ENCODE results near the gene WIPI1.

Gene WIPI1

DNA sequence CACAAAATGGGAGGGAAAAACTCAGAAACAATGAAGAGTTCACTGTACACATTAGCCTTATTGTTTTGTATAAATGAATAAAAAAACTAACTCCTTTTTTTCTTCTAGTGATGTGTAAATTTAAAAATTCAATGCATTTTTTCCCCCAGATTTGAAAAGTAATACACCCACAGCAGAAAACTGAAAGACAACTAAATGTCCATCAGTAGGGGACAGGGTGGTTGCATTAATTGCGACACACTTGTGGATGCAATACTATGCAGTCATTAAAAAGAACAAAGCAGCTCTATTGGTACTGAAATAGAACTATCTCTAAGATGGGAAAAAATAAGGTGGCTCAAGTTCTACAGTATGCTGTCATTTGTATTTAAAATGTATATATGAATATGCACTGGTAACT lies 13.7 kb upstream of the WIPI1 start:
- H3K4me3 ChIP-seq (ENCODE audit: low read depth, low read length): no peak overlapping the region
- DNase-seq (ENCODE audit: low read depth, low spot score): no peak
- in situ Hi-C loops (cut with HindIII; ENCODE audit: low sequenced_read_pairs): no loop called here
- TF ChIP-seq, protein P1, sequence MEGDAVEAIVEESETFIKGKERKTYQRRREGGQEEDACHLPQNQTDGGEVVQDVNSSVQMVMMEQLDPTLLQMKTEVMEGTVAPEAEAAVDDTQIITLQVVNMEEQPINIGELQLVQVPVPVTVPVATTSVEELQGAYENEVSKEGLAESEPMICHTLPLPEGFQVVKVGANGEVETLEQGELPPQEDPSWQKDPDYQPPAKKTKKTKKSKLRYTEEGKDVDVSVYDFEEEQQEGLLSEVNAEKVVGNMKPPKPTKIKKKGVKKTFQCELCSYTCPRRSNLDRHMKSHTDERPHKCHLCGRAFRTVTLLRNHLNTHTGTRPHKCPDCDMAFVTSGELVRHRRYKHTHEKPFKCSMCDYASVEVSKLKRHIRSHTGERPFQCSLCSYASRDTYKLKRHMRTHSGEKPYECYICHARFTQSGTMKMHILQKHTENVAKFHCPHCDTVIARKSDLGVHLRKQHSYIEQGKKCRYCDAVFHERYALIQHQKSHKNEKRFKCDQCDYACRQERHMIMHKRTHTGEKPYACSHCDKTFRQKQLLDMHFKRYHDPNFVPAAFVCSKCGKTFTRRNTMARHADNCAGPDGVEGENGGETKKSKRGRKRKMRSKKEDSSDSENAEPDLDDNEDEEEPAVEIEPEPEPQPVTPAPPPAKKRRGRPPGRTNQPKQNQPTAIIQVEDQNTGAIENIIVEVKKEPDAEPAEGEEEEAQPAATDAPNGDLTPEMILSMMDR (IDR thresholded peaks at IDR 0.05; ENCODE audit: low read depth, low read length): no peak

DNA sequence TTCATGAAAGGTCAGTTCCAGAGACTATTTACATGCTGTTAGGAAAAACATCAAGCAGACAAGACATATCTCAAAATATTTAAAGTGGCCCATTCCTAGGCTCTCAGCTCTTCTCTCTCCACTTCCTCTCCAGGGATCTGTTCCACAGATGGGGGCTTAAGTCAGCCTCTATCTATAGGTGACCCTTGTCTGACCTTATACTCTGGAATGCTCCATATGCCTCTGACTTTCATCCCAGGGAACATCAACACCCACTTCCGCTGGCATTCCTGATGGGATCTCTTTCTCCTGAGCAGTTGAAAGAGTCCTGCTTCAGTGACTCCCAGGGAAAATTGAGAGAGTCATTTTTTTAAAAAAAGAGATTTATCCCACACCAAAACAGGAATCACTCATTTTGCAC lies 11.5 kb upstream of the WIPI1 start:
- TF ChIP-seq, protein P1 (IDR thresholded peaks at IDR 0.05; ENCODE audit: low read depth, low read length): no peak
- peak; percentile 3 for DNase-seq (ENCODE audit: low read depth, low spot score)
- in situ Hi-C loops (cut with HindIII; ENCODE audit: low sequenced_read_pairs): no loop called here
- H3K4me3 ChIP-seq (ENCODE audit: low read depth, low read length): no peak overlapping the region

DNA sequence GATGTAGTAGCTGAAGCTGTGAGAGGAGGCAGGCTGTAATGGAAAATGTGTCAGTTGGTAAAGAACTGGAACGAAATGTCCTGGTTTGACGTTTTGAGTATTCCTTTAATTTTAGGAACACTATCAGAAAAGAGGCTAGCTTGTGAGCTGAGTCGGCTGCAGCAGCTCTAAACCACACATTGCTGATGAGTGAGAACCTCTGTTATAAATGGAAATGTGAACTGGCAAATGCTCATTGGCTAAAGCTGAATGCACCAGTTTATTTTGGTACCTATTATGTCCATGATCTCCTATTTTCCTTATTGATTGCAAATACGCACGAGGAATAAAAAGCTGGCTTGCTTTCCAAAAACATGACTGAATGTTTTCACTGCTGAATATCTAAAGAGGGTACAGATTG lies 11.0 kb upstream of the WIPI1 start:
- in situ Hi-C loops (cut with HindIII; ENCODE audit: low sequenced_read_pairs): no loop called here
- DNase-seq (ENCODE audit: low read depth, low spot score): peak; percentile 26
- no peak overlapping the region for H3K4me3 ChIP-seq (ENCODE audit: low read depth, low read length)
- TF ChIP-seq, protein P1 (IDR thresholded peaks at IDR 0.05; ENCODE audit: low read depth, low read length): no peak

DNA sequence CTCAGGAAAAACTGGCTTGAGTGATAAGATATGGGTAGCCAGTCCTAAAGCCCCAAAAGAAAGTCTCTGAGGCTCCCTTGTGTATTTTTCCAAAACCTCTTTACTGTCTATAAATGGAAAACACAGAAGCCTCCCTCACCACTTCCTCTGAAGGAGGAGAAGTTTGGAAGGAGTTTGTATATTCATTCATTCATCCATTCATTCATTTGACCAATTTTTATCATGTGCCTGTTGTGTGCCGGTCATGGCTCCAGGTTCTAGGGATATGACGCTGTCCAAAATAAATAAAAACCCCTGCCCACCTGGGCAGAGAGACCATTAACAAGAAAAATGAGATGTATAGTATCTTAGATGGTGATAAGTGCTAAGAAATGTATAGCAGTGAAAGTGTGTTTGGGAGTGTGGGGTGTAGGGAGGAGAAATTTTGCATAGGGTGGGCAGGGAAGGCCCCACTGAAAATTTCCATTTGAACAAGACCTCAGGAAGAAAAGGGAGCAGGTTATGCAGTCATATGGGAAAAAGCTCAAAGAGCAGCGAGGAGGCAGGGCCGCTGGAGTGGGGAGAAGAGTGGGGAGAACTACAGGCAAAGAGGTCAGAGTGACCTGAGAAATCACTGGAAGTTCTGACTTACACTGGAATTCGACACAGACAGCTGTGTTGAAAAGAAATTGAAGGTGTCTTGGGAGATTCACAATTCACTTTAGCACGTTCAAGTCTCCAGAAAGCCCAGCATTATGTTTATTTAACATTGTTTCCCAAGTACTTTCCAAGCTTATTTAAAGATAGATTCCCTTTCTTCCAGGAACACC lies 6.1 kb upstream of the WIPI1 start:
- in situ Hi-C loops (cut with HindIII; ENCODE audit: low sequenced_read_pairs): no loop called here
- TF ChIP-seq, protein P1 (IDR thresholded peaks at IDR 0.05; ENCODE audit: low read depth, low read length): no peak
- H3K4me3 ChIP-seq (ENCODE audit: low read depth, low read length): no peak overlapping the region
- DNase-seq (ENCODE audit: low read depth, low spot score): no peak

DNA sequence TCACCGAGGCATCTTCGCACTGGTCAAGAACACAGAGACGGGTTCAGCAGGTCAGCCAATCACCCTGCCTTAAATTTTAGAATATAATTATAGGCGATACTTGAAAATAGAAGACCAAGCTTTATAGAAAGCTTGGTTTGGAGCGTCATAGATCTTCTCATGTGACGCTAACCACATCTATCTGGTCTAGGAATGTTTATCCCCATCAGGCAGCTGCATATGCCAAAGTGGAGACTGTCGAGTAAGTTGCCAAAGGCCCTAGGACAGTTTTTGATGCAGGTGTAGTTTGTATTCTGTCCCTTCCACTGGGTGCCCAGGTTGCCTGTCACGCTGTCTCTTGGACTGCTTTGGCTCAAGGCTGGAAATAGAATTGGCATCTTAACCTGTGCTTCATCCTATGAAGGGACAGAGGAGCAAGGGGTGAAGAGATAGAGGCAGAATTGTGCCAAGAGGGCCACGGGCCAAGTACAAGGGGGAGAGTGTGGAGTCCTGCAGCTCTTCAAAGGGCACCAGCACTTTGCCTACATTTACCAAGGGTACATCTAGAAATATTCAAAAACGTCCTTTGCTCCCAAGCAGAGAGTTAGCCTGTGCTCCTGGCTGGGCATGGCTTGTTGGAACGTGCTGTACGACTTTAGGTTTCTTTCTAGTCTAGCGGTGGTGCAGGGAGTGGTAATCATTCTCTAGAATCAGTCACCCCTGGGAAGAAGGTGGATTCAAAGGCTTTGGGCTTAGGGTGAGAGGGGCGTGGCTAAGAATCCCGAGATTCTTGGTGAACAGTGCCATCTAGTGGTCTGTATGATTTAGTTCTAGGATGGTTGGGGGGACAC lies 5.3 kb upstream of the WIPI1 start:
- TF ChIP-seq, protein P1 (IDR thresholded peaks at IDR 0.05; ENCODE audit: low read depth, low read length): peak; percentile 60
- peak; percentile 75 for DNase-seq (ENCODE audit: low read depth, low spot score)
- in situ Hi-C loops (cut with HindIII; ENCODE audit: low sequenced_read_pairs): no loop called here
- H3K4me3 ChIP-seq (ENCODE audit: low read depth, low read length): no peak overlapping the region

DNA sequence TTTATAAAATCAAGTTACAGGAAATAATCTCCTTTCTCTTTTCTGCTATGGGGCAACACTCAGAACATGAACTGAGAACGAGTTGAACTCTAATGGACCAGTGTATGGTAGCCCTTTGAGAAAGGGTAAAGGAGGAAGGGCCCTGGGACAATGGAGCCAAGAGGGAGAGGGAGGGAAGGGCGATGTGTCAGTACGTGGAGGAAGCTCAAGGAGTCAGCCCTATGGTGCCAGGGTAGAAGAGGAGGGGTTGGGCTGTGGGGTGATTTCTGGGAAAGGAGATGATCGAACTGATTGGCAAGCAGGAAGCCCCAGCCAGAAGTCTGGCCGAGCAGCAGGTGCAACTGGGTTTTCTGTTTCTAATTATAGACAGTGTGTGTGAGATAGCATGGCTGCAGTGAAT lies 4.3 kb upstream of the WIPI1 start:
- DNase-seq (ENCODE audit: low read depth, low spot score): no peak
- in situ Hi-C loops (cut with HindIII; ENCODE audit: low sequenced_read_pairs): no loop called here
- H3K4me3 ChIP-seq (ENCODE audit: low read depth, low read length): no peak overlapping the region
- TF ChIP-seq, protein P1 (IDR thresholded peaks at IDR 0.05; ENCODE audit: low read depth, low read length): no peak

Measured in astrocyte of the spinal cord (primary cell).